Iris pigment epithelial cell (primary cell): ENCODE results near the gene SORBS2.
A peak's percentile ranks its signal among the peaks of the same experiment; 100 is the strongest.
"Not testable (repeated sequence)": the region's sequence is repeated elsewhere in the genome, so short reads cannot be mapped to it uniquely, and the experiment has no call there.

Source experiments
- DNase-seq: peaks from one replicate; pipeline ENCODE4 v3.0.0-alpha.2; 2011; ENCODE audit warnings: low read depth

SORBS2 gene, protein sequence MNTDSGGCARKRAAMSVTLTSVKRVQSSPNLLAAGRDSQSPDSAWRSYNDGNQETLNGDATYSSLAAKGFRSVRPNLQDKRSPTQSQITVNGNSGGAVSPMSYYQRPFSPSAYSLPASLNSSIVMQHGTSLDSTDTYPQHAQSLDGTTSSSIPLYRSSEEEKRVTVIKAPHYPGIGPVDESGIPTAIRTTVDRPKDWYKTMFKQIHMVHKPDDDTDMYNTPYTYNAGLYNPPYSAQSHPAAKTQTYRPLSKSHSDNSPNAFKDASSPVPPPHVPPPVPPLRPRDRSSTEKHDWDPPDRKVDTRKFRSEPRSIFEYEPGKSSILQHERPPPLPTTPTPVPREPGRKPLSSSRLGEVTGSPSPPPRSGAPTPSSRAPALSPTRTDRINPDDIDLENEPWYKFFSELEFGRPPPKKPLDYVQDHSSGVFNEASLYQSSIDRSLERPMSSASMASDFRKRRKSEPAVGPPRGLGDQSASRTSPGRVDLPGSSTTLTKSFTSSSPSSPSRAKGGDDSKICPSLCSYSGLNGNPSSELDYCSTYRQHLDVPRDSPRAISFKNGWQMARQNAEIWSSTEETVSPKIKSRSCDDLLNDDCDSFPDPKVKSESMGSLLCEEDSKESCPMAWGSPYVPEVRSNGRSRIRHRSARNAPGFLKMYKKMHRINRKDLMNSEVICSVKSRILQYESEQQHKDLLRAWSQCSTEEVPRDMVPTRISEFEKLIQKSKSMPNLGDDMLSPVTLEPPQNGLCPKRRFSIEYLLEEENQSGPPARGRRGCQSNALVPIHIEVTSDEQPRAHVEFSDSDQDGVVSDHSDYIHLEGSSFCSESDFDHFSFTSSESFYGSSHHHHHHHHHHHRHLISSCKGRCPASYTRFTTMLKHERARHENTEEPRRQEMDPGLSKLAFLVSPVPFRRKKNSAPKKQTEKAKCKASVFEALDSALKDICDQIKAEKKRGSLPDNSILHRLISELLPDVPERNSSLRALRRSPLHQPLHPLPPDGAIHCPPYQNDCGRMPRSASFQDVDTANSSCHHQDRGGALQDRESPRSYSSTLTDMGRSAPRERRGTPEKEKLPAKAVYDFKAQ (N-terminal part only)

DNA sequence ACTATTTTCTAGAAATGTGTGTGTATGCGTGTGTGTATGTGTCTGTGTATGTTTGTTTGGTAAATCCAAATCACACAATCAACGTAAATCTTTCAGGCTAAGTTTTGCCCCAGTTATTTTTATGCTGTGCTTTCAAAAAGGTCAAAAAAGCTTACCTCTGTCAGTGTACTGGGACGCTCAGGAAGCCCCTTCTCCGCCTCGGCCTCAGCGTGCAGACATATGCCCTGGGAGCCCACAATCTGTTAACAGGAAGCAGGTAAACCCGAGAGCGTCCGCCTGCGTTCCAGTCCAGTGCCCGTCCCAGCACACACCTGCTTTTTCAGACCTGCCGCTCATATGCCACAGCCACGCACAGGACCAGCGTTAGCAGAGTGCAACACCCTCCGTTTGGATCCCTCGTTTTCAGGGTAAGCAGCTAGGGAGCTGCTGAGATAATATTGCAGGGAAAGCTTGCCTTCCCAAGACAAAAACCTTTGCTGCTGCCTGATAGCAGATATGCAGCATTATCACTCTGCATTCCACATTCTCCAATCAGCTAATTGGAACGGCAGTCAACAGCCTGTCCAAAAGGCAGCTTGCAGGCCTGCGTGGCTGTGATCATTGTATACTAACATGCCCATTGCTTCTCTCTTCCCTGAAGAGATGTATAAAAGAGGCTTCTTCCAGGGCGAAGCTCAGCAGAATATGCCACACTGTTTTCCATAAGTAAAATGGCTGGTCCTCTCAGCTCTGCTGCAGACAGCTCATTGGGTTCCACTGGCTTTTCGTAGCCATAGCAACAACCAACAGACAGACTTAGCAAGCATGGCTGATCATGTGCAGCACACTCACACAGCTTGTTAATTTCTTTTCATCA is at the start of gene SORBS2:
TSS of gene SORBS2 (minus strand) at position 686 of the 856 bp plus-strand sequence. CDS start 121,623 bp downstream, outside the sequence.
- peak; percentile 89 for DNase-seq

DNA sequence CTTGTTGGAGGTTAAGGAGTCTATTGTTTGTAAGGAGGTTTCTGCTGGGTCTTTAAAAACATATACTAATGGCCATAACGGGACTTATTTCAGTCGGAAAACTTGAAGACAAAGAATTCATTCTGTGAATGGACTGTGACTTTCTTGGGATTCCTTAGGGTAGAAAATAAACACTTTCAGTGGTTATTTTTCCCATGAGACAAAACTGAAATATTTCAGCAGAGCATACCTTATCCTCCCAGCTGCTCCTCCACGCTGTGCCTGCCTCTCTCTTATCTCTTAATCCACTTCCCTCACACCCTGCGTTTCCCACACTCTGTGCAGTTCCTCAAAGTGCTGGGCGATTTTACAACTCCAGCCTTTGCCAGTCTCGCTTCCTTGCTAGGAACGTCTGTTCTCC is 47.1 kb upstream of the SORBS2 start:
- peak; percentile 65 for DNase-seq

DNA sequence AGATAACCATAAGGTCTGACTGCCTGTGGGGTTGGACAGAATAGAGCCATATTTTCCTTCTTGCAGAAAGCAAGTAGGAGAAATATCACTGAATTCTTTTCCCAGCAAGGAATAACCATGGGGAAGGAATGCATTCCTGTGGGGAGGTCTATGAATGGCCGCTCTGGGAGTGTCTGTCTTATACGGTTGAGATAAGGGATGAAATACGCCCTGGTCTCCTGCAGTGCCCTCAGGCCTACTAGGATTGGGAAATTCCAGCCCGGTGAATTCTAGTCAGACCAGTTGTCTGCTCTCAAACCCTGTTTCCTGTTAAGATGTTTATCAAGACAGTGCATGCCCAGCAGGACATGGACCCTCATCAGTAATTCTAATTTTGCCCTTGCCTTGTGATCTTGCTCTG is 45.6 kb upstream of the SORBS2 start:
- DNase-seq, result not testable (repeated sequence)

DNA sequence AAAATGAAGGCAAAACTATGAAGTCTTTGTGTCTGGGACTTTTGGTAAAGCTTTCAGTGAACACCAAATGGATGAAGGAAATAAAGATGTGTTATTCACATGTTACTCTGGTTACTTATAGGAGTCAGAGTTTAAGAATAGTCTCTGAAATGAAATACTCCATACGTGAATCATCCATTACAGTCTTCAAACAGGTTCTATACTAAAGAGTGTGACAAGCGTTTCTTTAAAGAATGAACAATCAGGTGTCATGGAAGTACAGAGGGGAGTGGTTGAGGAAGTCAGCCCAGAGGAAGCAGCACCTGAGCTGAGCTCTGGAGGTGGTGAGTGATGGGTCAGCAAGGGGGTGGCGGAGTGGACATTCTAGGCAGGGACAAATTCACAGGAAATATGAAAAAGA is 41.8 kb upstream of the SORBS2 start:
- no peak for DNase-seq

DNA sequence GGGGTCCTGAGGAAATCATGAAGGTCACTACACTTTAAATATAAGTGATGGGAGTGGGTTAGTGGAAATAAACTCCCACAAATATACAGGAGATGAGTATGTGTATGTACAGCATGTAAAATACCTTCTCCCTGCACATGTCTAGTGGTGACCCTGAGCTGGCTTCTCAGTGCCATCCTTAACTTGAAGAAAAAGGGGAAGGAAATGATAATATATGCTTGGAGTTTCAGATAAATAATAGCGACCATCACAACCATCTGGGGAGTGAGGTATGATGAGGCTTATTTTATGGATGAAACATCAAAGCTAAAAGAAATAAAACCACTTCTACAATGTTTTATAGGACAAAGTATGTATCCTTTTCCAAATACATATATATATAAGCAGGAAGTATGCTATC is 41.0 kb upstream of the SORBS2 start:
- DNase-seq, result no peak

DNA sequence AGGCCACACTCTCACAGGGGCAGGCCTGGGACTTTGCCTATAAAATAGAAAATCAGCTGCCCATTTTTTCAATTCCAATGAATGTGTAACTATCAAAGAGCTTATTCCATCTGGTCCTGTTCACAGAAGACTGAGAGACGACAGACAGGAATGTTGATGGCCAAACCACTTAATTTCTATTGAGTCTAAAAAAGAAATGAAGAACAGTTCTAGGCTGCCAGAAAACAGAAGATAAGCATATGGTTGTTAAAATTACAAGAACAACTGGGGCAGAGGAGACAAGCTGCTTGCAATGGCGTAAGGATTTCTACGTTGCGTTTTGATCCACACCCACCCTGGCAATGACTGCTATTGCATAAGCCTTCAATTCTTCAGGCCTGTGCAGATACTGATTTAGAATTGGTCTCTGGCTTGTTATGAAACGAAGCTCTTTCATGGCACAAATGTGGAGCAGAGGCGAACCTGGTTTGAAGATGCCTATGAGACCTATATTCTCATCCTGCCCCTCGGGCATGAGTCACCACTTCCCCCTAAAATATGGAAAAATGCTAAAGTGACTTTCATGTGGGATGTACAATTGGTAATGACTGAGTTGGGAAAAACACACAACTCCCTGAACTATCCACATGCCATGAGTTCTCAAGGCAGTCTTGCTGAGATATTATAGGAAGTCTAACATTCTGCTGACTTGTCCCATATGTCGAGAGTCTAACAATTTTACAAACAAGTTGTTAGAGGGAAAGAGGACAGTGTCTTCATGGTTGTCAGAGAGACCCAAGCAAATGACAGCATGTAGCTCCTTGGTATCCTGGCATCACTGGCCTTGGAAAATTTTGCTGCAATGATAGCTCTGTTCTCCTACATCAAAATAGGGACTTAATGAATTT is 37.9 kb upstream of the SORBS2 start:
- DNase-seq, result no peak

DNA sequence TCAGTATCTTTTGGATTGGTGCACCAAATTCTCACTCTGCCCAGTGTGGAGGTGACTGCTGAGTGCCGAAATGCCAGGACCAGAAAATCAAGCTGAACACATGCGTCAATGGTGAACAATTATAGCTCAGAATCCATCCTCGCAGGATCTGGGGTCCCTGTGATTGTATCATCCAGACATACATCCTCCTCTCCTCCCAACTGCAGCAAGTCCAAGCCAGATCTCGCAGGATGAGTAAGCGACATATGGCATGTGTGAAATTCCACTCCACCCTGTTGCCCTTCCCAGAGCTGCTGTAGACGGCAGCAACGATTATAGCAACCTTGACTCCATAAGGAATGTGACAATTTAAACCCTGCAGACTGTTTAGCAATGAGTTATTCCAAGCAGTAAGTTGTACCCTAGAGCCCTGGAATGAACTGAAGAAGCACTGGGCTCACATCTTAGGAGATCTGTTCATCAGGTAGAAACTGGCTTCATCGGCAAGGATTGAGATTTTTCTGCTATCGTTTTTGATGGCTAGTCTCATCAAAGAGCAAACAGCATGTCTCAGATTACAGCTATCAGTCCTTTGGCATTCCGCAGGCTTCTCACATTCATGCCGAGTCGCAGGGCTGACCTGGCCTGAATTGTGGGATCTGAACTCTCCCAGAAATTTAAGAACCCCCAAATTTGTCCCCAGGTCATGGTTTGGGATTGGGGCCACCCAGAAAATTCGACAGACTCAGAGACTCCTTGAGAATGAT is 35.5 kb upstream of the SORBS2 start:
- peak; percentile 78 for DNase-seq

DNA sequence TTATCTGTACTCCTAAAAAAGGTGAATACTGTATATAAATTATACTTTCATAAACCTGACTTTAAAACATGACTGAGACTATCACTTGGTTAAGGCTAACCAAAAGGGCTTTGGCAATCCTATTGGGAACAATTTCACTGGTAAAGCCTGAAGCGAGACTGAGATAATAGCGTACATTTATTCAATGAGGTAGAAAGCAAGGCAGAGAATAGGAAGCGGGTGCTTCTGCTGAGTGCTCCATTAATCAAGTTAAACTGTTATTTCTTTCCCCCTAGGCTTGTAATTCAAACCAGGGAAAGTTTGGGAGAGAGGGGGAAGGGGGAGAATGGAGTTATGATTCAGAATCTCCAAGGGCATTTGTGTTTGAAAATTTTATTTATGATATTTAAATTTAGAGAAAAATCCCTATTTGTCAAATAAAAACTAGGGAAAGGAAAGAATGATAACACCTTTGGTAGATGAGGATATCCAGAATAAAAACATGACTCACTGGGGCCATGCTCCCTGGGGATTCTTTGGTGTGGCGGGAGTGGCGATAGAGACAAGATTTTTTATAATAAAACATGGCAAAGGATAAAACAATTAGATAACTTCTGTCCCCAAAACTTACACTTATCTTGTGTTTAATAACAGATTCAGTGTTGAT is 34.6 kb upstream of the SORBS2 start:
- no peak for DNase-seq

DNA sequence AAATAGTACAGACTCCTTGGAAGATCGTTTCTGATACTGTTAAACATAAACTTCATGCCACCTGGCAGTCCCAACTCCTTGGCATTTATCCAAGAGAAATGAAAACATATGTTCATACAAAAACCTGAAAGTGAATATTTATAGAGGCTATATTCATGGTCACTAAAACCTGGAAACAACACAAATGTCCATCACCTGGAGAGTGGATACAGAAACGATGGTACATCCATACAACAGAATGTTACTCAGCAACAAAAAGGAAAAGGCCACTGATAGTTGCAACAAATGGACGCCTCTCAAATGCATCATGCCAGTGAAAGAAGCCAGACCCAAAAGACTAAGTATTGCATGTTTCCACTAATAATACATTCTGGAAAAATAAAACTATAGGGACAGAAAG is 34.0 kb upstream of the SORBS2 start:
- no peak for DNase-seq

DNA sequence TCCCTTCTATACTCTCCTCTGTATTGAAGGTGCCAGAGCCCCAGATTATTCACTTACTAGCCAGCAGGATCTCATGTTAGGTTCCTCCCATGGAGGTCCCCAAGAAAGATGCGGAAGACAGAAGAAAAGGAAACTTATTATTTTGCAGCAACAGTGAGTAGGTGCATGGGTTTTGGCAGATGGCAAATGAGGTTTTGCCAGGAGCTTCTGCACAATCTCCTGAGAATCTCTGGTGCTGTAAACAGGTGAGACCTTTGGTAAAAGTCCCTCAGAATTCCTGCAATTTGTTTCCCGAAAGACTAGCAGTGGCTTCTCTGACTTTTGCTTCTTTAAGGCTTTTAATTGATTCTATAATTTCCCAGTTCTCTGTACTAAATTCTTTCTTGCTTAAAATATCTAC is 29.5 kb upstream of the SORBS2 start:
- DNase-seq, result no peak

DNA sequence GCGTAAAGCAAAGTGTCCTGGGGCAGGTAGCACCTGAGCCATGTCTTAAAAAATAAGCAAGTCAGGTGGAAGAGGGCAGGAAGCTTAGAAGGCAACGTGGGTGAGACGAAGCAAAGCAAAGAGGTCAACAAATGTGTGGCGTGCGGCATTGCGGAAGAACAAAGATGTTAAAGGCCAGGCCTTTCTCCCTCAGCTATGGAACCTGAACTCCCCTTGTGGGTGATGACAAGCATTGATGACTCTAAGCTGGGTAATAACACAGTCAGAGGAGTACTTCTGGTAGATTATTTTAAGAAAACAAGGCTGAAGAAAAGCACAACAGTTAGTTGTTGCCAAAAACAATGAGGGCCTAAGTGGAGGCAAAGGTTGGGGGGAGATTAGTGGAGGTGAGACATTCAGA is 29.0 kb upstream of the SORBS2 start:
- no peak for DNase-seq

DNA sequence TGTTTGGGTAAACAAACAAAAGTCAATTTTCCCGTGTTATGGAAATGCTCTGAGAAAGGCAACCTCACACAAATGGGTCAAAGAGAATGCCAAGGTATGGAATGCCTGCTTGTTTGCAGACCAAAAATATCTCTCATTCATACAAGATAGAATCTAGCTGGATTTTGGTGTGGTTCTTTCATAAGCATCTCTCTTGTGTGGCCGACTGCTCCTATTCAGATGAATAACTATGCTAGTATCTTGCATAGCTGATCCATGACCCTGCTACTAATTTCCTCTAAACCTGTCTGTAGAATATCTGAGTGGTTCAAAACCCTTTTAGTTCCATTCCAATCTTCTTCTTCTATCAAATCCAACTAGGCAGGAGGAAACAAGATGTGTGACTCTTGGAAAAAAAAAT is 28.2 kb upstream of the SORBS2 start:
- peak; percentile 58 for DNase-seq

DNA sequence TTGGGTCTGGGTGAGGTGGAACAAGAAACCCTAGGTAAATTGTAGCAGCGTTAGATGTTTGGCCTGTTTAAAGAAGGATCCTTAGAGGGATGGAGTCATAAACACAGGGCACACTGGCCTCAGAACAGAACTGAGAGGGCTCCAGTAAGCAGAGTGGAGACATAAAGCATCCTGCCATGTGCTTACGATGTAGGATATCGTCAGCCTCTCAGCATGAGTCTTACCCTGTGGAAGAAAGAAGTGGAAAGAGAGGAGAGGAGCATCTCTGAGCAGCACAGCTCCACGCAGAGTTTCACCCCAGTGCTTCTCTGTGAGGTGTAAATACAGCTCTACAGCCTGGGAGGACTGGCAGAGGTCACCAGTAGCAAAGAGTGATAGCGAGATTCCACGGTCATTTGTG is 27.8 kb upstream of the SORBS2 start:
- peak; percentile 50 for DNase-seq

DNA sequence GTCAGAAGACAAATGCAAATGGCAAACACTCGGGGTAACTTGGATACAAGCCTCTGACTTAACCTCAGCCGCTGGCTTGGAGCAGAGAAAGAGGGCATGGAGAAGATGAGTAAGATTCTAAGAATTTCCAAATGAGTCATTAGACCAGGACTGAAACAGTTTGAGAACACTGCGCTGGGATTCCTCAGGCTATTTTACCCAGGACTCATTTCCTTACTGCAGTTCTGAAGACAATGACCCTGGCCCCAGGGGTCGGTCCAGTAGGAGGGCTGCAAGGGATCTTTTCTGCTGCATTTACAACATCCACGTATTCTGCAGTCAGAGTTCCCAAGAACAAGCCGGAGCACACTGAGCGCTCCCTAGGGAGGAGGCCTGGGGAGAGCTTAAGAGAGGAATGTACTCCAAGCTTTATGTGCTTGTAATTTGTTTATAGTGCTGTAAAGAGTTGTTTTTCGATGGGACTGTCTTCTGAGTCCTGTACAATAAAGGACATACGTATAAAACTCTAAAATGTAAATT is 27.3 kb upstream of the SORBS2 start:
- DNase-seq, result peak; percentile 98

DNA sequence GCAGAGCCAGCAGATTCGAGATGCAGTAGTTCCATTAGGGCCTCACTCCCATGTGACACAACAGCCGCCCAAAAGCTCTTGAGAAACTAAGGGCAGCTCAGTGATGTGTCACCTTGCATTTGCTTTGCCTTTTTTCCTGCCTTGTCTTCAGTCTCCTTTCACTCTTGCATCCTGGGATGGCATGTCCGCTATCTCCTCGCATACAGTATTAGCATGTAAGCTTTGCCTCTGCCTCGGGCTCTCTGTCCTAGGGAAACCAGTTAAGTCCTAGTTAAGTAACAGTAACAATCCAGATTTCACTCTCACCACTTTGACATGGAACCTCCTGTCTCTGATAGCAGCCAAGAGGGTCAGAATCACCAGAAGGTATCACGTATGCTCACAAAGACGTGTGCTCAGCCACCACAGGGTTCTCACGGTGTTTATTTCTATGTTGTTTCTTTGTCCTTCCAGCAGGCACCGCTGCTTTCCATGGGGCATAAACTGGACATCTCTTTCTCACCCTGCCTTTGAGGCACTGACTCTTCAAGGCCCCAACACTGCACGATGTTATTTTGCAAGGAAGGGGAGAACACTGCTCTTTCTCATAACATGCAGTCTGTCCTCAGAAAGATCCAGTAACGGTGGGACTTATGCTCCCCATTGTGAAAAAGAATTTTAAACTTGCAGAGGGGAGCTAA is 26.7 kb upstream of the SORBS2 start:
- DNase-seq, result peak; percentile 42

DNA sequence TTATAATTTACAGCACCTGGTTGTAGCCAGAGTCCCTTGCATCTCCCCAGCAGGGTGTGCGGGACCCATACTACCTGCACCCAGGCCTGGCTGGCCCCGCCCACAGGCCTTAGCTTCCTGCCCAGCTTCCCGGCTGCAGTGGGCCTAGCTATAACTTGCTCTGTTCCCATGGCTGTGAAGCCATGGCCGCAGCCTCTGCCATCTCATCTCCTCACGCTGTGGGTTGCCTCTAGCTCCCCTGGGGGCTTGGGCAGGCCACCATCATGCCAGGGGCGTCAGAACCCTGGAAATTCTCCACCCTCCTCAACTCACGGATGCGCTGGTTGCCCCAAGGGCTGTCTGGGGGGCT is 26.1 kb upstream of the SORBS2 start:
- DNase-seq, result no peak

DNA sequence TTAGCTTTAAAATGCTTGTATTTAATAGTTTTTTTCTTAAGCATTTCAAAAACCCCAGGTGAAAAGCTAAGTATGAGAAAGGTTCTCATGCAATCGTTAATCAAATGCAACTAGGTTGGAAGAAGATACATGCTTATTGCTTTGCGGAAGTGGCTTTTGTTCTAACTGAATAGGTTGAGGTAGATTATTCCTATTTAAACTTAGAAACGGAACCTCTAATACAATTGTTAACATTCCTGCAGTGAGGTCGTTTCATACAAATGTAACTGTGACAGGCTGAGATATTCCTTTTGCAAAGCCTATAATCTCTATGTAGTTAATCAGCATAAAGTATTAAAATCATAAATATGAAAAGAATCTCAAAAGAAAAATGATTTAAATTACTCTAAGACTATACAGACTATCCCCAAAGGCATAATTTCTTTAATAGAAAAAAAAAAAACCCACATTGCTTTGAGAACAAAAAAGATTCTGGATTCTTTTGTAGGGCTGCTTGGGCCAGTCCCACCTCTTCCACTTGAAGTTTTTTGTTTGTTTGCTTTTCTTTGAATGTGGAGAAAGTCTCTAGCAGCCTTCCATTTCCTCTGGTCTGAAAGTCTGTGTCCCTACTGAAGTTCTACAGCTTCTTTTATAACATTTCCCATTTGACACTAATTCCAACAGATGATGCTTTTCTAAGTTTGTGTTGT is 25.6 kb upstream of the SORBS2 start:
- DNase-seq, result no peak
